Measurements from ENCODE around the gene LDB3.

Gene LDB3

GRCh38 chr10:86658261-86658741 lies 10.0 kb upstream of the LDB3 start:
- Histone ChIP-seq H3K9me3 (replicated peaks; ENCODE audit: insufficient read depth, low read length) (no peaks in the 10 kb centered on the region), H2AFZ (ENCODE audit: low read length) (no peak overlapping the region), H3K4me3 (ENCODE audit: low read length) (no peak overlapping the region), H3K79me2 (ENCODE audit: low read length) (no peaks in the 10 kb centered on the region), H3K27ac (ENCODE audit: low read length) (no peak overlapping the region), H3K27me3 (replicated peaks; ENCODE audit: insufficient read depth, low read length) (peaks cover 32% of the 10 kb centered on the region), H3K4me1 (ENCODE audit: low read length) (no peaks in the 10 kb centered on the region), H4K20me1 (ENCODE audit: insufficient read depth, low read length) (no peaks in the 10 kb centered on the region), H3K9ac (ENCODE audit: low read length) (no peak overlapping the region), H3K9me2 (replicated peaks; ENCODE audit: insufficient read depth, low read length) (no peaks in the 10 kb centered on the region), H3K4me2 (ENCODE audit: low read depth, low read length) (no peak overlapping the region), H3F3A (ENCODE audit: insufficient read depth, low read length) (no peaks in the 10 kb centered on the region), H3K36me3 (replicated peaks; ENCODE audit: insufficient read depth, low read length) (no peaks in the 10 kb centered on the region)
- no peak for DNase-seq
- no peak for TF ChIP-seq EZH2 (optimal IDR thresholded peaks at IDR 0.05; ENCODE audit: low read depth, low read length)
- no peak for TF ChIP-seq EZH2phosphoT487 (IDR thresholded peaks at IDR 0.05; ENCODE audit: low read length)

- Histone ChIP-seq H3K4me2 (ENCODE audit: low read depth, low read length) (no peak overlapping the region), H3K79me2 (ENCODE audit: low read length) (no peaks in the 10 kb centered on the region), H3K9ac (ENCODE audit: low read length) (no peak overlapping the region), H3K9me3 (replicated peaks; ENCODE audit: insufficient read depth, low read length) (no peaks in the 10 kb centered on the region), H3F3A (ENCODE audit: insufficient read depth, low read length) (no peaks in the 10 kb centered on the region), H3K36me3 (replicated peaks; ENCODE audit: insufficient read depth, low read length) (no peaks in the 10 kb centered on the region), H4K20me1 (ENCODE audit: insufficient read depth, low read length) (no peaks in the 10 kb centered on the region), H2AFZ (ENCODE audit: low read length) (no peak overlapping the region), H3K4me1 (ENCODE audit: low read length) (no peaks in the 10 kb centered on the region), H3K27me3 (replicated peaks; ENCODE audit: insufficient read depth, low read length) (peaks cover 32% of the 10 kb centered on the region), H3K9me2 (replicated peaks; ENCODE audit: insufficient read depth, low read length) (no peaks in the 10 kb centered on the region), H3K4me3 (ENCODE audit: low read length) (no peak overlapping the region), H3K27ac (ENCODE audit: low read length) (no peak overlapping the region)
- TF ChIP-seq EZH2 (optimal IDR thresholded peaks at IDR 0.05; ENCODE audit: low read depth, low read length), result no peak
- DNase-seq, result no peak
Observed at GRCh38 chr10:86658751-86659150, 9.6 kb upstream of the LDB3 start.

DNA sequence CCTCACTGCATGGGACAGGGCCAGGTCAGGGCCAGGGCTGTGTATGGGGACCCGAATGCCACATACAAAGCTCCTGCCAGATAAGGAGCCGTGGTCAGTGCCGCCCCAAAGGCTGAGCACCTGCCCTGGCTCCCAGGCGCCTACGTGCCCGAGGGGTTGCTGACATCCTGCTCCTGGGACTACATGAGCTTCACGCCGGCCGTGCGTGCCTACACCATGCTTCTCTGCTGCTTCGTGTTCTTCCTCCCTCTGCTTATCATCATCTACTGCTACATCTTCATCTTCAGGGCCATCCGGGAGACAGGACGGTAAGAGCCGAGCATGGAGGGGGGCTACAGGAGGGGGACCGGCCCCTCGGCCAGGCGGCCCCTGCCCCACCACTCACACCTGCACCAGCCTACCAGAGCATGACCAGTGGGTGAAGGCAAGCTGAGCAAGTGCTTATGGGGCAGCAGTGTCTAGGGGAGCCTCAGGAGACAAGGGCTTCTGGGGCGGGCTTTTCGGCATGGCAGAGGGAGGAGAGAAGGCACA lies 9.1 kb upstream of the LDB3 start:
- Histone ChIP-seq H4K20me1 (ENCODE audit: insufficient read depth, low read length) (no peaks in the 10 kb centered on the region), H3F3A (ENCODE audit: insufficient read depth, low read length) (no peaks in the 10 kb centered on the region), H3K9ac (ENCODE audit: low read length) (no peak overlapping the region), H3K36me3 (replicated peaks; ENCODE audit: insufficient read depth, low read length) (no peaks in the 10 kb centered on the region), H2AFZ (ENCODE audit: low read length) (no peak overlapping the region), H3K27ac (ENCODE audit: low read length) (no peak overlapping the region), H3K27me3 (replicated peaks; ENCODE audit: insufficient read depth, low read length) (peaks cover 32% of the 10 kb centered on the region), H3K9me2 (replicated peaks; ENCODE audit: insufficient read depth, low read length) (no peaks in the 10 kb centered on the region), H3K4me1 (ENCODE audit: low read length) (no peaks in the 10 kb centered on the region), H3K4me3 (ENCODE audit: low read length) (no peak overlapping the region), H3K79me2 (ENCODE audit: low read length) (no peaks in the 10 kb centered on the region), H3K4me2 (ENCODE audit: low read depth, low read length) (no peak overlapping the region), H3K9me3 (replicated peaks; ENCODE audit: insufficient read depth, low read length) (no peaks in the 10 kb centered on the region)
- no peak for DNase-seq
- TF ChIP-seq EZH2phosphoT487 (IDR thresholded peaks at IDR 0.05; ENCODE audit: low read length), result no peak
- TF ChIP-seq, protein P1, sequence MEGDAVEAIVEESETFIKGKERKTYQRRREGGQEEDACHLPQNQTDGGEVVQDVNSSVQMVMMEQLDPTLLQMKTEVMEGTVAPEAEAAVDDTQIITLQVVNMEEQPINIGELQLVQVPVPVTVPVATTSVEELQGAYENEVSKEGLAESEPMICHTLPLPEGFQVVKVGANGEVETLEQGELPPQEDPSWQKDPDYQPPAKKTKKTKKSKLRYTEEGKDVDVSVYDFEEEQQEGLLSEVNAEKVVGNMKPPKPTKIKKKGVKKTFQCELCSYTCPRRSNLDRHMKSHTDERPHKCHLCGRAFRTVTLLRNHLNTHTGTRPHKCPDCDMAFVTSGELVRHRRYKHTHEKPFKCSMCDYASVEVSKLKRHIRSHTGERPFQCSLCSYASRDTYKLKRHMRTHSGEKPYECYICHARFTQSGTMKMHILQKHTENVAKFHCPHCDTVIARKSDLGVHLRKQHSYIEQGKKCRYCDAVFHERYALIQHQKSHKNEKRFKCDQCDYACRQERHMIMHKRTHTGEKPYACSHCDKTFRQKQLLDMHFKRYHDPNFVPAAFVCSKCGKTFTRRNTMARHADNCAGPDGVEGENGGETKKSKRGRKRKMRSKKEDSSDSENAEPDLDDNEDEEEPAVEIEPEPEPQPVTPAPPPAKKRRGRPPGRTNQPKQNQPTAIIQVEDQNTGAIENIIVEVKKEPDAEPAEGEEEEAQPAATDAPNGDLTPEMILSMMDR (IDR thresholded peaks at IDR 0.05; ENCODE audit: low read length), result no peak
- no peak for TF ChIP-seq EZH2 (optimal IDR thresholded peaks at IDR 0.05; ENCODE audit: low read depth, low read length)

DNA sequence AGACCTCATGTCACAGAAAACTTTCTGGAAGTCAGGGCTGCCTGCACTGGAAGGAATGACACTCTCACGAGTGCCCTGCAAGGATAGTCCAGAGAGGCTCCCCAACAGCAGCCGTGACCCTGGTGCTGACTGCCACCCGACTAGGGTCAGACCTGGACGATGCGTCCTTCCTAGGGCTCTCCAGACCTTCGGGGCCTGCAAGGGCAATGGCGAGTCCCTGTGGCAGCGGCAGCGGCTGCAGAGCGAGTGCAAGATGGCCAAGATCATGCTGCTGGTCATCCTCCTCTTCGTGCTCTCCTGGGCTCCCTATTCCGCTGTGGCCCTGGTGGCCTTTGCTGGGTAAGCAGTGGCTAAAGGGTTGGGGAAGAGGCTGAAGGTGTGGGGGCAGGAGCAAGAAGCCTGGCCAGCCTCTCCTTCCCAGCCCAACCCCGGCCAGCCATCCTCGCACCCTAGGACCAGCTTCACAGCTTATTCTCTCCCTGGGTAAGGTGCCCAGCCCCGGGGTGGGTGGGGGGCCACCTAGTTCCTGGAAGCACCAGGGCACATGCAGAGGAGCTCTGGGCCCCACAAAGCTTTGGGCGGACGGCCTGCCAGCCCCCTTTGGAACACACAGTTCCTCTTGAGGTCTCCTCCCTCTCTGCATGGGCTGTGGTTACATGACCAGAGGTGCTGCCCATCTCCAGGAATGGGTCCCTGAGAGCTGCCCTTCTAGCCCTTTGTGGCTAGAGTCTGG lies 8.4 kb upstream of the LDB3 start:
- Histone ChIP-seq H3K36me3 (replicated peaks; ENCODE audit: insufficient read depth, low read length) (no peaks in the 10 kb centered on the region), H3K27me3 (replicated peaks; ENCODE audit: insufficient read depth, low read length) (peaks cover 32% of the 10 kb centered on the region)

More for the DNA sequence above, 8.4 kb upstream of the LDB3 start:
- H3K9me2 ChIP-seq (replicated peaks; ENCODE audit: insufficient read depth, low read length), result no peaks in the 10 kb centered on the region
- no peaks in the 10 kb centered on the region for H4K20me1 ChIP-seq (ENCODE audit: insufficient read depth, low read length)
- no peaks in the 10 kb centered on the region for H3K4me1 ChIP-seq (ENCODE audit: low read length)
- H2AFZ ChIP-seq (ENCODE audit: low read length), result no peak overlapping the region
- H3K4me3 ChIP-seq (ENCODE audit: low read length), result no peak overlapping the region
- H3K4me2 ChIP-seq (ENCODE audit: low read depth, low read length), result no peak overlapping the region
- H3F3A ChIP-seq (ENCODE audit: insufficient read depth, low read length), result no peaks in the 10 kb centered on the region
- no peaks in the 10 kb centered on the region for H3K79me2 ChIP-seq (ENCODE audit: low read length)
- TF ChIP-seq, protein P1 (IDR thresholded peaks at IDR 0.05; ENCODE audit: low read length), result no peak
- TF ChIP-seq EZH2phosphoT487 (IDR thresholded peaks at IDR 0.05; ENCODE audit: low read length) (no peak), EZH2 (optimal IDR thresholded peaks at IDR 0.05; ENCODE audit: low read depth, low read length) (no peak)
- H3K9me3 ChIP-seq (replicated peaks; ENCODE audit: insufficient read depth, low read length), result no peaks in the 10 kb centered on the region
- no peak overlapping the region for H3K27ac ChIP-seq (ENCODE audit: low read length)
- H3K9ac ChIP-seq (ENCODE audit: low read length), result no peak overlapping the region
- no peak for DNase-seq
